Thymus (tissue), 11 donors: ENCODE measurements around the gene MLXIP. TPM values are rescaled to one million over a fixed set of nuclear protein-coding genes. Genes with fewer than 3 reads are reported as not detected.
"Not testable (repeated sequence)": the region's sequence is repeated elsewhere in the genome, so short reads cannot be mapped to it uniquely, and the experiment has no call there.

Experiments used
- DNase-seq, 9 donors: peaks; one replicate each; pipeline ENCODE4 v3.0.0-alpha.2; 2013; ENCODE audit warnings: low spot score in 9 of 9, low read depth in 6 of 9, missing footprints in 1 of 9
- H3K27ac ChIP-seq, 2 donors: one replicate each; pipeline ENCODE4 v1.5.1; 2013; ENCODE audit warnings: control low read depth in 1 of 2, low read depth in 1 of 2, low read length in 1 of 2, mild to moderate bottlenecking in 1 of 2, moderate library complexity in 1 of 2
- H3K27me3 ChIP-seq, 2 donors: one replicate each; pipeline ENCODE4 v1.5.1; 2013; ENCODE audit warnings: low read length in 1 of 2; ENCODE audit not compliant: control insufficient read depth in 2 of 2, insufficient read depth in 1 of 2
- H3K36me3 ChIP-seq, 2 donors: one replicate each; pipeline ENCODE4 v1.5.1; 2013; ENCODE audit warnings: low read length in 1 of 2, mild to moderate bottlenecking in 1 of 2, moderate library complexity in 1 of 2; ENCODE audit not compliant: control insufficient read depth in 2 of 2, insufficient read depth in 2 of 2
- H3K4me1 ChIP-seq, 2 donors: one replicate each; pipeline ENCODE4 v1.5.1; 2013; ENCODE audit warnings: low read length in 2 of 2; ENCODE audit not compliant: control insufficient read depth in 2 of 2, insufficient read depth in 2 of 2
- H3K4me3 ChIP-seq, 2 donors: one replicate each; pipeline ENCODE4 v1.5.1; 2013; ENCODE audit warnings: low read length in 2 of 2, control low read depth in 1 of 2, mild to moderate bottlenecking in 1 of 2
- H3K9me3 ChIP-seq, 2 donors: one replicate each; pipeline ENCODE4 v1.5.1; 2013; ENCODE audit warnings: low read length in 1 of 2, mild to moderate bottlenecking in 1 of 2; ENCODE audit not compliant: control insufficient read depth in 2 of 2, insufficient read depth in 1 of 2
- WGBS: extraction: QIAGEN DNeasy Blood & Tissue Kit; methylation state at CpG from one replicate; pipeline ENCODE4 v1.1.7; 2013; 5-methylcytosine and 5-hydroxymethylcytosine counted together
- polyA plus RNA-seq: library from polyadenylated mRNA; stranded (reverse); fragments of 200-250 nt; gene quantifications from one replicate; pipeline ENCODE4 v1.2.3, GENCODE V29; 2013
- total RNA-seq: library from RNA; stranded (reverse); fragments of 120-200 nt; gene quantifications from one replicate; pipeline ENCODE4 v1.2.4, GENCODE V29; 2013
- donor health status: healthy.

The MLXIP gene
- total and polyA plus RNA-seq, 2 donors: 10.1 to 31.9 TPM

- peaks cover 0 to 4% of the 10 kb centered on the region in 2 donors for H3K36me3 ChIP-seq
- no peaks in the 10 kb centered on the region for H3K9me3 ChIP-seq
- H3K4me1 ChIP-seq: peaks cover 11 to 37% of the 10 kb centered on the region in 2 donors
- no peak overlapping the region for H3K4me3 ChIP-seq
- WGBS: 94% methylated on average over 6 of the region's 6 CpGs
- DNase-seq: no peak
- H3K27me3 ChIP-seq: no peaks in the 10 kb centered on the region
- H3K27ac ChIP-seq: no peak overlapping the region
Measured at GRCh38 chr12:122107261-122107660, 28.7 kb downstream of the MLXIP start.

GRCh38 chr12:122111089-122111641, 32.6 kb downstream of the MLXIP start:
- H3K9me3 ChIP-seq: no peaks in the 10 kb centered on the region
- H3K27me3 ChIP-seq: no peaks in the 10 kb centered on the region
- peaks cover 0 to 4% of the 10 kb centered on the region in 2 donors for H3K36me3 ChIP-seq
- peak overlapping the region in 1 of 2 donors; percentile 65 for H3K27ac ChIP-seq
- no peak for DNase-seq
- WGBS: 66% methylated on average over 2 of the region's 2 CpGs
- H3K4me1 ChIP-seq: peaks cover 4 to 17% of the 10 kb centered on the region in 2 donors
- H3K4me3 ChIP-seq: no peak overlapping the region

- WGBS: 98% methylated on average over 16 of the region's 16 CpGs
- H3K27ac ChIP-seq: no peak overlapping the region
- no peaks in the 10 kb centered on the region for H3K27me3 ChIP-seq
- peaks cover 10 to 20% of the 10 kb centered on the region in 2 donors for H3K36me3 ChIP-seq
- no peak overlapping the region for H3K4me3 ChIP-seq
- no peaks in the 10 kb centered on the region for H3K9me3 ChIP-seq
- H3K4me1 ChIP-seq: peaks cover 0 to 6% of the 10 kb centered on the region in 2 donors
- no peak for DNase-seq
Measured at GRCh38 chr12:122116707-122117535, 38.4 kb downstream of the MLXIP start.

GRCh38 chr12:122117979-122118378, 39.4 kb downstream of the MLXIP start:
- no peak overlapping the region for H3K4me3 ChIP-seq

GRCh38 chr12:122121341-122121740, 42.8 kb downstream of the MLXIP start:
- Histone ChIP-seq H3K36me3 (peaks cover 10 to 16% of the 10 kb centered on the region in 2 donors), H3K4me1 (peaks cover 6 to 20% of the 10 kb centered on the region in 2 donors), H3K27ac (peak overlapping the region in 1 of 2 donors; percentile 11)
- H3K4me3 ChIP-seq, DNase-seq, H3K9me3 ChIP-seq, H3K27me3 ChIP-seq: not testable (repeated sequence)
- 96% methylated on average over 11 of the region's 11 CpGs for WGBS

More at GRCh38 chr12:122117979-122118378, 39.4 kb downstream of the MLXIP start:
- Histone ChIP-seq H3K36me3 (peaks cover 10 to 20% of the 10 kb centered on the region in 2 donors), H3K27ac (no peak overlapping the region), H3K4me1 (peaks cover 2 to 13% of the 10 kb centered on the region in 2 donors), H3K9me3 (no peaks in the 10 kb centered on the region), H3K27me3 (no peaks in the 10 kb centered on the region)
- DNase-seq: no peak
- 91% methylated on average over 8 of the region's 8 CpGs for WGBS

GRCh38 chr12:122121745-122122144, 43.2 kb downstream of the MLXIP start:
- H3K27me3 ChIP-seq: no peaks in the 10 kb centered on the region
- DNase-seq: no peak
- H3K4me3 ChIP-seq: no peak overlapping the region
- H3K27ac ChIP-seq: peak overlapping the region in 1 of 2 donors; percentile 11
- peaks cover 6 to 13% of the 10 kb centered on the region in 2 donors for H3K36me3 ChIP-seq
- WGBS: 88% methylated on average over 6 of the region's 6 CpGs
- H3K9me3 ChIP-seq: no peaks in the 10 kb centered on the region
- H3K4me1 ChIP-seq: peaks cover 6 to 20% of the 10 kb centered on the region in 2 donors

- no peaks in the 10 kb centered on the region for H3K27me3 ChIP-seq
- peaks cover 6 to 20% of the 10 kb centered on the region in 2 donors for H3K4me1 ChIP-seq
- H3K4me3 ChIP-seq: no peak overlapping the region
- DNase-seq: peak in 7 of 9 donors; percentile 57 to 88 (median 73)
- no peaks in the 10 kb centered on the region for H3K9me3 ChIP-seq
- peaks cover 12% of the 10 kb centered on the region in 2 donors for H3K36me3 ChIP-seq
- H3K27ac ChIP-seq: peak overlapping the region in 1 of 2 donors; percentile 11
- 27% methylated on average over 22 of the region's 22 CpGs for WGBS
Measured at GRCh38 chr12:122123051-122123760, 44.6 kb downstream of the MLXIP start.

GRCh38 chr12:122123761-122124145, 45.2 kb downstream of the MLXIP start:
- peaks cover 6 to 20% of the 10 kb centered on the region in 2 donors for H3K4me1 ChIP-seq

GRCh38 chr12:122124370-122124769, 45.8 kb downstream of the MLXIP start:
- DNase-seq: no peak

More at GRCh38 chr12:122123761-122124145, 45.2 kb downstream of the MLXIP start:
- H3K27ac ChIP-seq: no peak overlapping the region
- no peaks in the 10 kb centered on the region for H3K27me3 ChIP-seq
- H3K4me3 ChIP-seq: no peak overlapping the region
- H3K36me3 ChIP-seq: peaks cover 18% of the 10 kb centered on the region in 2 donors
- no peaks in the 10 kb centered on the region for H3K9me3 ChIP-seq
- WGBS: 95% methylated on average over 9 of the region's 9 CpGs
- DNase-seq: no peak

More at GRCh38 chr12:122124370-122124769, 45.8 kb downstream of the MLXIP start:
- Histone ChIP-seq H3K9me3 (no peaks in the 10 kb centered on the region), H3K27me3 (no peaks in the 10 kb centered on the region), H3K4me3 (no peak overlapping the region), H3K27ac (no peak overlapping the region), H3K4me1 (peaks cover 6 to 20% of the 10 kb centered on the region in 2 donors), H3K36me3 (peaks cover 24% of the 10 kb centered on the region in 2 donors)
- 92% methylated on average over 10 of the region's 14 CpGs for WGBS
